Chondrocyte (in vitro differentiated cells): ENCODE measurements around the gene CUBN. TPM values are rescaled to one million over a fixed set of nuclear protein-coding genes. Genes with fewer than 3 reads are reported as not detected.

Experiments used
- DNase-seq: peaks from one replicate; pipeline ENCODE4 v3.0.0; 2021; ENCODE audit warnings: mixed read lengths, low spot score
- H3K27ac Mint-ChIP-seq: one replicate; pipeline ENCODE4 v1.8.0; 2021; ENCODE audit warnings: mild to moderate bottlenecking, moderate library complexity, mixed read lengths; ENCODE audit not compliant: unreplicated experiment
- H3K27me3 Mint-ChIP-seq: 2 replicates; pipeline ENCODE4 v1.8.0; 2021; ENCODE audit warnings: low read depth, mixed read lengths
- H3K36me3 Mint-ChIP-seq: 2 replicates; pipeline ENCODE4 v1.8.0; 2021; ENCODE audit warnings: low read depth, mixed read lengths
- H3K4me1 Mint-ChIP-seq: 2 replicates; pipeline ENCODE4 v1.8.0; 2021; ENCODE audit warnings: low read depth, mild to moderate bottlenecking, mixed read lengths
- H3K4me3 Mint-ChIP-seq: one replicate; pipeline ENCODE4 v1.8.0; 2021; ENCODE audit warnings: mild to moderate bottlenecking, moderate library complexity, mixed read lengths; ENCODE audit not compliant: unreplicated experiment
- H3K9me3 Mint-ChIP-seq: 2 replicates; pipeline ENCODE4 v1.8.0; 2021; ENCODE audit warnings: low read depth, mixed read lengths
- CTCF ChIP-seq: fragments of 200-600 bp; sonication (generic); IDR thresholded peaks from 2 replicates; pipeline ENCODE4 v1.5.0; 2021; ENCODE audit warnings: antibody characterized with exemption, mild to moderate bottlenecking, moderate library complexity
- total RNA-seq: library from RNA; stranded (reverse); gene quantifications from 3 replicates; pipeline ENCODE4 v1.2.1, GENCODE V29; 2021

The CUBN gene
- total RNA-seq, 1 donor from 2014 or later = 1.0 TPM

DNA sequence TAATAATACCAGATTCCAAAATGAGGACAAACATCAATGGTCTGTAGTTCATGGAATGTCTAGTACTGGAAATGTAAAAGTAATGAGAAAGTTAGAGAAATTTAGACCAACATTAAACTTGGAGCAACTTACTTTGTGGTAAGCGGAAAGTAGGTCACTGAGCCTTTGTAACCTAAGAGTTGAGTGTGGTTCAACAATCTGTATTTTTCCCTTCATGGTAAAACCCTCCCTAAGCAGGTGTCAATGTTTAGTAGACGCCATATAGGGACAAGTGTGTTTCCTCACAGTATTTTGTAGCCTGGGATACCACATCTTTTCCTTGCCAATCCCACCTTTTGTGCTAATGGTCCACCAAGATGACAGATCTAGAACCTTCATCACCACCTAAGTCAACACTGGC is 245.1 kb downstream of the CUBN start:
- H3K4me3 Mint-ChIP-seq = no peak overlapping the region
- no peaks in the 10 kb centered on the region for H3K27me3 Mint-ChIP-seq
- no peak for DNase-seq
- no peak for TF ChIP-seq CTCF
- H3K4me1 Mint-ChIP-seq = peaks cover 8% of the 10 kb centered on the region
- H3K36me3 Mint-ChIP-seq = peaks cover 2% of the 10 kb centered on the region
- H3K27ac Mint-ChIP-seq = no peak overlapping the region
- peaks cover 4% of the 10 kb centered on the region for H3K9me3 Mint-ChIP-seq

- peaks cover 4% of the 10 kb centered on the region for H3K9me3 Mint-ChIP-seq
- TF ChIP-seq CTCF = no peak
- no peak for DNase-seq
- no peak overlapping the region for H3K27ac Mint-ChIP-seq
- no peak overlapping the region for H3K4me3 Mint-ChIP-seq
- H3K27me3 Mint-ChIP-seq = no peaks in the 10 kb centered on the region
- H3K4me1 Mint-ChIP-seq = peaks cover 8% of the 10 kb centered on the region
- no peaks in the 10 kb centered on the region for H3K36me3 Mint-ChIP-seq
Observed at GRCh38 chr10:16883084-16883483, 246.5 kb downstream of the CUBN start.

DNA sequence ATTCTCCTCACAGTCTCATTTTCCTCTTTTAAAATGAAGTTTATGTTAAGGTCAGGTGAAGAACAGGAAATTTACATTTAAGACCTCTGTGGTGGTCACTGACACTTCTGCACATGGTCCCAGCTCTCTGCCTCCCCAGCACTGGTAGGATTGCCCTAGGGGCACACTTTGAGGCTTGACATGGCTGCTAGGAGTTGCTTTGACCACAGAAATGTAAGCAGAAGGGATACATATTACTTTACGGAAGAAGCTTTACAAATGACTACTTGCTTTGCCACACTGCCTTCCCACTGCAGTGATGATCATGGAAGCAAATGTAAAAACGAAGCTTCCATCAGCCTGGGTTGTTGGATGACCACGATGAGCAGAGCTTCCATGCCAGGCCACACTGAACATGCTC is 259.3 kb downstream of the CUBN start:
- H3K9me3 Mint-ChIP-seq = no peaks in the 10 kb centered on the region
- no peaks in the 10 kb centered on the region for H3K27me3 Mint-ChIP-seq
- H3K4me3 Mint-ChIP-seq = no peak overlapping the region
- TF ChIP-seq CTCF = no peak
- peaks cover 10% of the 10 kb centered on the region for H3K4me1 Mint-ChIP-seq
- no peak for DNase-seq
- H3K36me3 Mint-ChIP-seq = peaks cover 3% of the 10 kb centered on the region
- no peak overlapping the region for H3K27ac Mint-ChIP-seq

DNA sequence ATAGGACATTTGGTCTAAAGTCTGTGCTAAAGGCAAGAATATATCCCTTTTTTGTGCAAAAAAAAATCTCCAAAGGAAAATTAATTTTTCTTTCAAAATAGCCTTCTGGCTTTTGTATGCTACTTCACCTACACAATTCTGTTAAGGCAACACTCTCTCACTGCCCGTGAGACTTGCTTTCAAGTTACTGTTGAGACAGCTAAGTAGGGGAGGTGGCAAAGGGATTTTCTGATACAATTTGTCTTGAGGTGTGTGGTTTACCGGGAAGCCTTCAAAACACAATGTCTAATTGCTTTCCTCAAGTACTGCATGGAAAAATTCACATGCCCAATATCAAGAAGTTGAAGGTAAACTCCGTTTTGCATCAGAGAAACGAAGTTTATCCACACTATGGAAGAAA is 261.6 kb downstream of the CUBN start:
- DNase-seq = no peak
- no peak overlapping the region for H3K4me3 Mint-ChIP-seq
- no peak for TF ChIP-seq CTCF
- H3K27me3 Mint-ChIP-seq = no peaks in the 10 kb centered on the region
- no peaks in the 10 kb centered on the region for H3K9me3 Mint-ChIP-seq
- H3K27ac Mint-ChIP-seq = no peak overlapping the region
- peaks cover 1% of the 10 kb centered on the region for H3K36me3 Mint-ChIP-seq
- peaks cover 10% of the 10 kb centered on the region for H3K4me1 Mint-ChIP-seq

GRCh38 chr10:16867556-16867955 is 262.1 kb downstream of the CUBN start:
- peaks cover 1% of the 10 kb centered on the region for H3K36me3 Mint-ChIP-seq
- TF ChIP-seq CTCF = no peak
- no peaks in the 10 kb centered on the region for H3K9me3 Mint-ChIP-seq
- no peaks in the 10 kb centered on the region for H3K27me3 Mint-ChIP-seq
- no peak for DNase-seq
- no peak overlapping the region for H3K4me3 Mint-ChIP-seq
- peaks cover 10% of the 10 kb centered on the region for H3K4me1 Mint-ChIP-seq
- H3K27ac Mint-ChIP-seq = no peak overlapping the region
